ENCODE data around the gene KLRC4. TPM values are rescaled to one million over a fixed set of nuclear protein-coding genes. Genes with fewer than 3 reads are reported as not detected.

Gene KLRC4
- total and polyA plus RNA-seq, 2 of the 4 experiments (the other 2 are of a cell fraction) = not detected

GRCh38 chr12:10448236-10448635 is 38.7 kb upstream of the KLRC4 start:
- intact Hi-C loops (cut with micrococcal nuclease) = no loop called here
- no peak overlapping the region for H3K56ac ChIP-seq (ENCODE audit: extremely low read depth, insufficient read depth, low read length)
- H2BK15ac ChIP-seq (ENCODE audit: low read depth, low read length) = no peak overlapping the region
- WGBS, 2 experiments (ENCODE audit: extremely low coverage in 2 of 2, insufficient read length in 1 of 2) = no CpG with 5 or more reads among the region's 4 CpGs
- H2AK5ac ChIP-seq (ENCODE audit: low read depth, low read length) = no peak overlapping the region
- no peak for ATAC-seq (ENCODE audit: low read depth)
- H4K91ac ChIP-seq (ENCODE audit: insufficient read depth, low read depth, low read length) = no peak overlapping the region
- dilution Hi-C loops (cut with HindIII; ENCODE audit: low sequenced_read_pairs, unreplicated experiment) = no loop called here
- H3K4me1 ChIP-seq (ENCODE audit: control insufficient read depth, insufficient read depth, low read length) = no peaks in the 10 kb centered on the region
- no peak overlapping the region for H3K4me3 ChIP-seq (ENCODE audit: insufficient read depth, low read depth, low read length)
- no peak overlapping the region for H2AFZ ChIP-seq (replicated peaks; ENCODE audit: low read length, poor library complexity)
- H4K5ac ChIP-seq (ENCODE audit: low read depth, low read length) = no peak overlapping the region
- H3K23ac ChIP-seq (ENCODE audit: low read depth, low read length) = no peak overlapping the region
- H3K9ac ChIP-seq (ENCODE audit: low read depth, low read length) = no peak overlapping the region
- no peak overlapping the region for H2AK9ac ChIP-seq (replicated peaks; ENCODE audit: low read depth, low read length, poor library complexity)
- no peaks in the 10 kb centered on the region for H3K9me1 ChIP-seq (ENCODE audit: insufficient read depth, low read length)
- TF ChIP-seq, protein P1, sequence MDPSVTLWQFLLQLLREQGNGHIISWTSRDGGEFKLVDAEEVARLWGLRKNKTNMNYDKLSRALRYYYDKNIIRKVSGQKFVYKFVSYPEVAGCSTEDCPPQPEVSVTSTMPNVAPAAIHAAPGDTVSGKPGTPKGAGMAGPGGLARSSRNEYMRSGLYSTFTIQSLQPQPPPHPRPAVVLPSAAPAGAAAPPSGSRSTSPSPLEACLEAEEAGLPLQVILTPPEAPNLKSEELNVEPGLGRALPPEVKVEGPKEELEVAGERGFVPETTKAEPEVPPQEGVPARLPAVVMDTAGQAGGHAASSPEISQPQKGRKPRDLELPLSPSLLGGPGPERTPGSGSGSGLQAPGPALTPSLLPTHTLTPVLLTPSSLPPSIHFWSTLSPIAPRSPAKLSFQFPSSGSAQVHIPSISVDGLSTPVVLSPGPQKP (IDR thresholded peaks at IDR 0.05; ENCODE audit: borderline replicate concordance, low read depth, low read length) = no peak
- TF ChIP-seq CHD1 (IDR thresholded peaks at IDR 0.05; ENCODE audit: low read depth, low read length) (no peak), CEBPB (IDR thresholded peaks at IDR 0.05; ENCODE audit: low read depth, low read length) (no peak), FOS (IDR thresholded peaks at IDR 0.05; ENCODE audit: low read depth, low read length) (no peak), MAZ (IDR thresholded peaks at IDR 0.05; ENCODE audit: borderline replicate concordance, low read depth, low read length) (no peak), BHLHE40 (IDR thresholded peaks at IDR 0.05; ENCODE audit: low read depth, low read length) (no peak), MAFK (IDR thresholded peaks at IDR 0.05; ENCODE audit: low read depth, low read length) (no peak), NFE2L2 (IDR thresholded peaks at IDR 0.05; ENCODE audit: low read depth, low read length) (no peak), RCOR1 (IDR thresholded peaks at IDR 0.05; ENCODE audit: insufficient replicate concordance, low read length) (no peak), POLR2A (IDR thresholded peaks at IDR 0.05; ENCODE audit: low read depth, low read length) (no peak), SMC3 (IDR thresholded peaks at IDR 0.05; ENCODE audit: low read depth, low read length) (no peak), RAD21 (IDR thresholded peaks at IDR 0.05; ENCODE audit: low read length) (no peak)
- TF ChIP-seq, protein P2, sequence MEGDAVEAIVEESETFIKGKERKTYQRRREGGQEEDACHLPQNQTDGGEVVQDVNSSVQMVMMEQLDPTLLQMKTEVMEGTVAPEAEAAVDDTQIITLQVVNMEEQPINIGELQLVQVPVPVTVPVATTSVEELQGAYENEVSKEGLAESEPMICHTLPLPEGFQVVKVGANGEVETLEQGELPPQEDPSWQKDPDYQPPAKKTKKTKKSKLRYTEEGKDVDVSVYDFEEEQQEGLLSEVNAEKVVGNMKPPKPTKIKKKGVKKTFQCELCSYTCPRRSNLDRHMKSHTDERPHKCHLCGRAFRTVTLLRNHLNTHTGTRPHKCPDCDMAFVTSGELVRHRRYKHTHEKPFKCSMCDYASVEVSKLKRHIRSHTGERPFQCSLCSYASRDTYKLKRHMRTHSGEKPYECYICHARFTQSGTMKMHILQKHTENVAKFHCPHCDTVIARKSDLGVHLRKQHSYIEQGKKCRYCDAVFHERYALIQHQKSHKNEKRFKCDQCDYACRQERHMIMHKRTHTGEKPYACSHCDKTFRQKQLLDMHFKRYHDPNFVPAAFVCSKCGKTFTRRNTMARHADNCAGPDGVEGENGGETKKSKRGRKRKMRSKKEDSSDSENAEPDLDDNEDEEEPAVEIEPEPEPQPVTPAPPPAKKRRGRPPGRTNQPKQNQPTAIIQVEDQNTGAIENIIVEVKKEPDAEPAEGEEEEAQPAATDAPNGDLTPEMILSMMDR (conservative IDR thresholded peaks at IDR 0.05; ENCODE audit: low read depth, low read length) = no peak
- no peaks in the 10 kb centered on the region for H3K9me3 ChIP-seq (ENCODE audit: control insufficient read depth, insufficient read depth, low read length)
- POLR2A ChIA-PET (ENCODE audit: unreplicated experiment) = no interaction called here
- H3K4me2 ChIP-seq (ENCODE audit: low read depth, low read length) = no peak overlapping the region
- no peak overlapping the region for H4K8ac ChIP-seq (ENCODE audit: low read depth in 2 of 2, low read length in 2 of 2)
- H2BK20ac ChIP-seq (ENCODE audit: low read depth, low read length) = no peak overlapping the region
- H3K18ac ChIP-seq (ENCODE audit: low read depth, low read length) = no peak overlapping the region
- DNase-seq = no peak
- no peak overlapping the region for H2BK120ac ChIP-seq (ENCODE audit: low read depth, low read length)
- no peak overlapping the region for H2BK5ac ChIP-seq (ENCODE audit: low read depth, low read length, poor library complexity, severe bottlenecking)
- in situ Hi-C loops (cut with MboI; ENCODE audit: low sequenced_read_pairs) = no loop called here
- H3K14ac ChIP-seq (replicated peaks; ENCODE audit: low read depth, low read length) = no peak overlapping the region
- H3K36me3 ChIP-seq (ENCODE audit: control insufficient read depth, insufficient read depth, low read length) = no peaks in the 10 kb centered on the region
- no peak overlapping the region for H3K4ac ChIP-seq (ENCODE audit: low read depth, low read length)
- H3K79me1 ChIP-seq (ENCODE audit: low read depth in 1 of 2, low read length in 2 of 2) = no peaks in the 10 kb centered on the region
- BruUV-seq (replicated peaks) = no TSS peak
- H3K27ac ChIP-seq (ENCODE audit: insufficient read depth, low read length) = no peak overlapping the region
- no peaks in the 10 kb centered on the region for H3K27me3 ChIP-seq (ENCODE audit: control insufficient read depth, insufficient read depth, low read length)
- CTCF ChIA-PET = no interaction called here
- no peaks in the 10 kb centered on the region for H4K20me1 ChIP-seq (ENCODE audit: insufficient read depth, low read length)

Measured in IMR-90 (cell line).